H9 (cell line): ENCODE results near the gene MGMT. TPM values are rescaled to one million over a fixed set of nuclear protein-coding genes. Genes with fewer than 3 reads are reported as not detected.

Experiments used
- DNase-seq: peaks from one replicate; pipeline ENCODE4 v3.0.0-alpha.2; 2017
- H2AFZ ChIP-seq: one replicate; pipeline ENCODE4 v1.6.1; 2013; ENCODE audit warnings: mild to moderate bottlenecking, low read length, control low read depth, moderate library complexity
- H2AK5ac ChIP-seq: 2 replicates; pipeline ENCODE4 v1.6.1; 2013; ENCODE audit warnings: low read length, control low read depth, mixed read lengths; ENCODE audit not compliant: insufficient read length
- H2BK120ac ChIP-seq: one replicate; pipeline ENCODE4 v1.6.1; 2013; ENCODE audit warnings: low read depth, mild to moderate bottlenecking, low read length, control low read depth, inconsistent platforms; ENCODE audit not compliant: poor library complexity, severe bottlenecking
- H2BK12ac ChIP-seq: 2 replicates; pipeline ENCODE4 v1.6.1; 2013; ENCODE audit warnings: low read length, control low read depth, mixed read lengths, low read depth; ENCODE audit not compliant: insufficient read length
- H2BK15ac ChIP-seq: 2 replicates; pipeline ENCODE4 v1.6.1; 2013; ENCODE audit warnings: low read depth, low read length, control low read depth
- H2BK20ac ChIP-seq: one replicate; pipeline ENCODE4 v1.6.1; 2013; ENCODE audit warnings: low read depth, mild to moderate bottlenecking, low read length, control low read depth, inconsistent platforms; ENCODE audit not compliant: poor library complexity, severe bottlenecking
- H2BK5ac ChIP-seq: 2 replicates; pipeline ENCODE4 v1.6.1; 2013; ENCODE audit warnings: low read length, control low read depth, mixed read lengths; ENCODE audit not compliant: insufficient read length
- H3K14ac ChIP-seq: 2 replicates; pipeline ENCODE4 v1.6.1; 2013; ENCODE audit warnings: low read length, control low read depth; ENCODE audit not compliant: insufficient read depth
- H3K18ac ChIP-seq: 2 replicates; pipeline ENCODE4 v1.6.1; 2013; ENCODE audit warnings: low read depth, mild to moderate bottlenecking, mixed read lengths, low read length, control low read depth; ENCODE audit not compliant: insufficient read length
- H3K23ac ChIP-seq: 2 replicates; pipeline ENCODE4 v1.6.1; 2013; ENCODE audit warnings: low read length, control low read depth, mixed read lengths, low read depth; ENCODE audit not compliant: insufficient read length
- H3K23me2 ChIP-seq: 2 replicates; pipeline ENCODE4 v1.6.1; 2013; ENCODE audit warnings: low read depth, mild to moderate bottlenecking, mixed read lengths, low read length, control low read depth; ENCODE audit not compliant: insufficient read length, poor library complexity, severe bottlenecking
- H3K27ac ChIP-seq: 2 replicates; pipeline ENCODE4 v1.5.1; 2013; ENCODE audit warnings: low read length, control low read depth, mixed read lengths, low read depth; ENCODE audit not compliant: insufficient read length
- H3K27me3 ChIP-seq: 2 replicates; pipeline ENCODE4 v1.6.1; 2013; ENCODE audit warnings: low read length, control low read depth, inconsistent platforms; ENCODE audit not compliant: insufficient read depth
- H3K4ac ChIP-seq: 2 replicates; pipeline ENCODE4 v1.6.1; 2013; ENCODE audit warnings: low read depth, mild to moderate bottlenecking, control low read depth, inconsistent platforms, low read length, moderate library complexity
- H3K4me1 ChIP-seq: 2 replicates; pipeline ENCODE4 v1.6.1; 2013; ENCODE audit warnings: low read length, control low read depth, inconsistent platforms; ENCODE audit not compliant: insufficient read depth
- H3K4me2 ChIP-seq: 2 replicates; pipeline ENCODE4 v1.6.1; 2013; ENCODE audit warnings: low read length, control low read depth, mixed read lengths; ENCODE audit not compliant: insufficient read length, insufficient read depth
- H3K56ac ChIP-seq: 2 replicates; pipeline ENCODE4 v1.6.1; 2013; ENCODE audit warnings: low read depth, mild to moderate bottlenecking, mixed read lengths, low read length, control low read depth; ENCODE audit not compliant: insufficient read length
- H3K79me1 ChIP-seq: 2 replicates; pipeline ENCODE4 v1.6.1; 2013; ENCODE audit warnings: low read depth, mild to moderate bottlenecking, moderate library complexity, low read length, control low read depth, inconsistent platforms; ENCODE audit not compliant: insufficient read depth, poor library complexity, severe bottlenecking
- H3K79me2 ChIP-seq: 2 replicates; pipeline ENCODE4 v1.6.1; 2013; ENCODE audit warnings: low read length, control low read depth, inconsistent platforms; ENCODE audit not compliant: insufficient read depth
- H3K9ac ChIP-seq: 2 replicates; pipeline ENCODE4 v1.6.1; 2013; ENCODE audit warnings: low read length, control low read depth, mixed read lengths; ENCODE audit not compliant: insufficient read length; ENCODE audit errors: extremely low read depth
- H3K9me3 ChIP-seq: one replicate; pipeline ENCODE4 v1.6.1; 2013; ENCODE audit warnings: low read depth, low read length, inconsistent platforms; ENCODE audit not compliant: control insufficient read depth
- H3T11ph ChIP-seq: one replicate; pipeline ENCODE4 v1.6.1; 2013; ENCODE audit warnings: mild to moderate bottlenecking, low read length, control low read depth, inconsistent platforms
- H4K20me1 ChIP-seq: one replicate; pipeline ENCODE4 v1.6.1; 2013; ENCODE audit not compliant: control insufficient read depth, insufficient read length, insufficient read depth
- H4K5ac ChIP-seq: 2 replicates; pipeline ENCODE4 v1.6.1; 2013; ENCODE audit warnings: low read depth, mild to moderate bottlenecking, mixed read lengths, low read length, control low read depth; ENCODE audit not compliant: insufficient read length
- H4K8ac ChIP-seq: replicated peaks from 2 replicates; pipeline ENCODE4 v1.6.1; 2013; ENCODE audit warnings: low read length, control low read depth, mixed read lengths, low read depth; ENCODE audit not compliant: insufficient read length
- H4K91ac ChIP-seq: 2 replicates; pipeline ENCODE4 v1.6.1; 2013; ENCODE audit warnings: low read depth, mild to moderate bottlenecking, moderate library complexity, mixed read lengths, low read length, control low read depth; ENCODE audit not compliant: insufficient read length
- H3K27ac Mint-ChIP-seq, 3 experiments: 2 replicates in 2 of 3; 3 replicates in 1 of 3; pipeline ENCODE4 v1.8.0; 2020 to 2021; ENCODE audit warnings: mixed read lengths in 3 of 3, mild to moderate bottlenecking in 1 of 3, moderate library complexity in 1 of 3
- H3K27me3 Mint-ChIP-seq: 2 replicates; pipeline ENCODE4 v1.8.0; 2021; ENCODE audit warnings: low read depth, mild to moderate bottlenecking, moderate library complexity, mixed read lengths
- H3K36me3 Mint-ChIP-seq, 3 experiments: 2 replicates in 2 of 3; 3 replicates in 1 of 3; pipeline ENCODE4 v1.8.0; 2020 to 2021; ENCODE audit warnings: low read depth in 3 of 3, mixed read lengths in 3 of 3; ENCODE audit not compliant: insufficient read depth in 1 of 3
- H3K4me1 Mint-ChIP-seq, 2 experiments: 2 replicates each; pipeline ENCODE4 v1.8.0; 2020; ENCODE audit warnings: mixed read lengths in 2 of 2
- H3K4me3 Mint-ChIP-seq, 2 experiments: 2 replicates in 1 of 2; 3 replicates in 1 of 2; pipeline ENCODE4 v1.8.0; 2020 to 2021; ENCODE audit warnings: mild to moderate bottlenecking in 2 of 2, mixed read lengths in 2 of 2, moderate library complexity in 1 of 2
- H3K9me3 Mint-ChIP-seq, 2 experiments: 2 replicates in 1 of 2; 3 replicates in 1 of 2; pipeline ENCODE4 v1.8.0; 2020; ENCODE audit warnings: mild to moderate bottlenecking in 2 of 2, mixed read lengths in 2 of 2, moderate library complexity in 1 of 2
- WGBS: extraction: QIAGEN DNeasy Blood & Tissue Kit; methylation state at CpG from one replicate; pipeline ENCODE4 v1.1.7; 2013; ENCODE audit warnings: missing lambda C conversion rate, low lambda C conversion rate, mixed read lengths; ENCODE audit not compliant: insufficient read length; ENCODE audit errors: extremely low coverage; 5-methylcytosine and 5-hydroxymethylcytosine counted together
- total RNA-seq: library from RNA; stranded (reverse); gene quantifications from 2 replicates; pipeline ENCODE4 v1.2.1, GENCODE V29; 2021
- TF ChIP-seq, protein P1 (sequence below): fragments of 200-600 bp; sonication (generic); conservative IDR thresholded peaks from 3 replicates; pipeline ENCODE4 v1.8.0; 2021; ENCODE audit warnings: antibody characterized with exemption, mild to moderate bottlenecking

The MGMT gene
- total RNA-seq, 1 experiment from 2014 or later = 18.4 TPM

GRCh38 chr10:129741978-129742741 is 275.1 kb downstream of the MGMT start:
- Histone ChIP-seq H2BK20ac (no peak overlapping the region), H2AFZ (no peak overlapping the region), H4K91ac (peak overlapping the region; percentile 57), H3K27ac (no peak overlapping the region), H4K8ac (no peak overlapping the region), H3K14ac (no peak overlapping the region; the same call in 1 of the 2 replicates), H3K4me1 (no peaks in the 10 kb centered on the region), H3K56ac (no peak overlapping the region), H3K18ac (no peak overlapping the region), H4K5ac (no peak overlapping the region), H3K4me2 (no peak overlapping the region), H3K23me2 (no peaks in the 10 kb centered on the region), H3T11ph (no peak overlapping the region), H3K79me2 (no peaks in the 10 kb centered on the region), H2BK12ac (no peak overlapping the region), H4K20me1 (no peaks in the 10 kb centered on the region), H2AK5ac (no peak overlapping the region), H3K9ac (no peak overlapping the region), H3K4ac (no peak overlapping the region), H2BK15ac (no peak overlapping the region), H3K9me3 (no peaks in the 10 kb centered on the region), H3K23ac (no peak overlapping the region), H3K27me3 (no peaks in the 10 kb centered on the region), H2BK5ac (no peak overlapping the region), H2BK120ac (no peak overlapping the region), H3K79me1 (no peaks in the 10 kb centered on the region)
- Mint-ChIP-seq H3K4me1 (peaks cover 0 to 5% of the 10 kb centered on the region in 2 experiments; a peak in 2 of 4 replicates), H3K9me3 (peaks cover 13 to 15% of the 10 kb centered on the region in 2 experiments), H3K36me3 (peaks cover 12 to 17% (median 17%) of the 10 kb centered on the region in 3 experiments), H3K27me3 (no peaks in the 10 kb centered on the region), H3K27ac (no peak overlapping the region; a peak in 1 of 7 replicates), H3K4me3 (no peak overlapping the region)
- TF ChIP-seq, protein P1, sequence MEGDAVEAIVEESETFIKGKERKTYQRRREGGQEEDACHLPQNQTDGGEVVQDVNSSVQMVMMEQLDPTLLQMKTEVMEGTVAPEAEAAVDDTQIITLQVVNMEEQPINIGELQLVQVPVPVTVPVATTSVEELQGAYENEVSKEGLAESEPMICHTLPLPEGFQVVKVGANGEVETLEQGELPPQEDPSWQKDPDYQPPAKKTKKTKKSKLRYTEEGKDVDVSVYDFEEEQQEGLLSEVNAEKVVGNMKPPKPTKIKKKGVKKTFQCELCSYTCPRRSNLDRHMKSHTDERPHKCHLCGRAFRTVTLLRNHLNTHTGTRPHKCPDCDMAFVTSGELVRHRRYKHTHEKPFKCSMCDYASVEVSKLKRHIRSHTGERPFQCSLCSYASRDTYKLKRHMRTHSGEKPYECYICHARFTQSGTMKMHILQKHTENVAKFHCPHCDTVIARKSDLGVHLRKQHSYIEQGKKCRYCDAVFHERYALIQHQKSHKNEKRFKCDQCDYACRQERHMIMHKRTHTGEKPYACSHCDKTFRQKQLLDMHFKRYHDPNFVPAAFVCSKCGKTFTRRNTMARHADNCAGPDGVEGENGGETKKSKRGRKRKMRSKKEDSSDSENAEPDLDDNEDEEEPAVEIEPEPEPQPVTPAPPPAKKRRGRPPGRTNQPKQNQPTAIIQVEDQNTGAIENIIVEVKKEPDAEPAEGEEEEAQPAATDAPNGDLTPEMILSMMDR = no peak
- no CpG with 5 or more reads among the region's 19 CpGs for WGBS
- DNase-seq = peak; percentile 12
